Lung microvascular endothelial cell (primary cell): ENCODE measurements around the gene PDE9A. TPM values are rescaled to one million over a fixed set of nuclear protein-coding genes. Genes with fewer than 3 reads are reported as not detected.

ENCODE experiments used
- DNase-seq, 2 donors: peaks; one replicate each; pipeline versions ENCODE4 v3.0.0 to v3.0.0-alpha.2; 2010; ENCODE audit warnings: low read depth in 2 of 2
- total RNA-seq: library from RNA; depleted of rRNA; stranded (reverse); fragments of >200 nt; gene quantifications from 2 replicates; pipeline ENCODE4 v1.2.1, GENCODE V29; 2014

PDE9A gene
- total RNA-seq, 1 donor from 2014 or later, result 4.0 TPM

GRCh38 chr21:42755031-42755665 lies 101.7 kb downstream of the PDE9A start:
- DNase-seq, result no peak

- no peak for DNase-seq
These were observed 102.6 kb downstream of the PDE9A start for GRCh38 chr21:42755766-42756579.

- no peak for DNase-seq
These were observed 103.3 kb downstream of the PDE9A start for GRCh38 chr21:42756580-42757250.

- no peak for DNase-seq
These were observed 104.0 kb downstream of the PDE9A start for GRCh38 chr21:42757422-42757821.

GRCh38 chr21:42757826-42758655 lies 104.6 kb downstream of the PDE9A start:
- no peak for DNase-seq

- no peak for DNase-seq
These were observed 105.5 kb downstream of the PDE9A start for GRCh38 chr21:42758721-42759593.

GRCh38 chr21:42759594-42759927 lies 106.1 kb downstream of the PDE9A start:
- DNase-seq, result no peak

- no peak for DNase-seq
These were observed 107.0 kb downstream of the PDE9A start for GRCh38 chr21:42760361-42760950.

- DNase-seq, result no peak
These were observed 107.7 kb downstream of the PDE9A start for GRCh38 chr21:42760951-42761751.

- DNase-seq, result no peak
These were observed 108.4 kb downstream of the PDE9A start for GRCh38 chr21:42761776-42762335.

- no peak for DNase-seq
These were observed 110.4 kb downstream of the PDE9A start for GRCh38 chr21:42763581-42764442.

GRCh38 chr21:42764443-42764760 lies 111.0 kb downstream of the PDE9A start:
- DNase-seq, result no peak

GRCh38 chr21:42764883-42765282 lies 111.5 kb downstream of the PDE9A start:
- DNase-seq, result no peak

GRCh38 chr21:42765656-42766055 lies 112.2 kb downstream of the PDE9A start:
- DNase-seq, result no peak

GRCh38 chr21:42766739-42767560 lies 113.5 kb downstream of the PDE9A start:
- DNase-seq, result no peak

- DNase-seq, result no peak
These were observed 114.1 kb downstream of the PDE9A start for GRCh38 chr21:42767561-42767835.

GRCh38 chr21:42768324-42769121 lies 115.1 kb downstream of the PDE9A start:
- DNase-seq, result no peak
